ENCODE data around the gene EPS15. TPM values are rescaled to one million over a fixed set of nuclear protein-coding genes. Genes with fewer than 3 reads are reported as not detected.
"Not testable (repeated sequence)": the region's sequence is repeated elsewhere in the genome, so short reads cannot be mapped to it uniquely, and the experiment has no call there.

Gene EPS15
- total and polyA plus RNA-seq, 10 of the 15 experiments (the other 5 are each of a cell fraction or from before 2014, with no cell fraction given) = 24.7 to 87.8 (median 56.3) TPM

DNA sequence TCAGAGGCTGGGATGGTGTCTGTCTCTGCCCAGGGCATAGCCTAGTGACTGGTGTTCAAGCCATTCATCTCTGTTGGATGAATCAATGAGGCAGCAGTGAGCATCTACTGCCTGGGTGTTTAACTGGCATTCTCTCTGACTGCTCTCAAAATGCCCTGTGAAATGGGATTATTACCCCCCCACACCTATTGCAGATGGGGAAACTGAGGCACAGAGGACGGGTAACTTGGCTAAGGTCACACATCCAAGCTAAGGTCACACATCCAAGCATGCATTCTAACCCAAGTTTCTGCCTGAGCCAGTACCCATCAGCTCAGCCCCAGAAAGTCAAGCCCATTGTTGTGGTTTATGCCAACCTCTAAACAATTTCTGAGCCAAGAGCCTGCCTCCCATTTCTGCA lies 193.7 kb downstream of the EPS15 start:
- H3K36me3 ChIP-seq (ENCODE audit: control insufficient read depth in 2 of 2, insufficient read depth in 2 of 2, low read length in 1 of 2) = no peaks in the 10 kb centered on the region
- in situ Hi-C loops (cut with MboI) (no loop called here), intact Hi-C loops (cut with micrococcal nuclease; ENCODE audit: unreplicated experiment) (no loop called here)
- no peak overlapping the region for H3K9ac ChIP-seq (ENCODE audit: control insufficient read depth, insufficient read depth, low read length)
- no peaks in the 10 kb centered on the region for H3K4me1 ChIP-seq (ENCODE audit: control insufficient read depth, insufficient read depth, low read length)
- BruUV-seq (replicated peaks) = no TSS peak
- TF ChIP-seq, protein P1, sequence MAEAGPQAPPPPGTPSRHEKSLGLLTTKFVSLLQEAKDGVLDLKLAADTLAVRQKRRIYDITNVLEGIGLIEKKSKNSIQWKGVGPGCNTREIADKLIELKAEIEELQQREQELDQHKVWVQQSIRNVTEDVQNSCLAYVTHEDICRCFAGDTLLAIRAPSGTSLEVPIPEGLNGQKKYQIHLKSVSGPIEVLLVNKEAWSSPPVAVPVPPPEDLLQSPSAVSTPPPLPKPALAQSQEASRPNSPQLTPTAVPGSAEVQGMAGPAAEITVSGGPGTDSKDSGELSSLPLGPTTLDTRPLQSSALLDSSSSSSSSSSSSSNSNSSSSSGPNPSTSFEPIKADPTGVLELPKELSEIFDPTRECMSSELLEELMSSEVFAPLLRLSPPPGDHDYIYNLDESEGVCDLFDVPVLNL (IDR thresholded peaks at IDR 0.05; ENCODE audit: low read depth, low read length) = no peak
- no peak for TF ChIP-seq BRCA1 (IDR thresholded peaks at IDR 0.05; ENCODE audit: low read depth, low read length)
- TF ChIP-seq, protein P2, sequence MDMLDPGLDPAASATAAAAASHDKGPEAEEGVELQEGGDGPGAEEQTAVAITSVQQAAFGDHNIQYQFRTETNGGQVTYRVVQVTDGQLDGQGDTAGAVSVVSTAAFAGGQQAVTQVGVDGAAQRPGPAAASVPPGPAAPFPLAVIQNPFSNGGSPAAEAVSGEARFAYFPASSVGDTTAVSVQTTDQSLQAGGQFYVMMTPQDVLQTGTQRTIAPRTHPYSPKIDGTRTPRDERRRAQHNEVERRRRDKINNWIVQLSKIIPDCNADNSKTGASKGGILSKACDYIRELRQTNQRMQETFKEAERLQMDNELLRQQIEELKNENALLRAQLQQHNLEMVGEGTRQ (IDR thresholded peaks at IDR 0.05; ENCODE audit: borderline replicate concordance, low read depth, low read length) = no peak
- no peak for TF ChIP-seq CREM (IDR thresholded peaks at IDR 0.05; ENCODE audit: low read depth)
- no peak for TF ChIP-seq BCL11A (IDR thresholded peaks at IDR 0.05; ENCODE audit: low read depth, low read length)
- no peak for TF ChIP-seq WRNIP1 (IDR thresholded peaks at IDR 0.05; ENCODE audit: borderline replicate concordance, low read depth, low read length)
- TF ChIP-seq YBX1 (IDR thresholded peaks at IDR 0.05) = no peak
- no peak for TF ChIP-seq POLR2AphosphoS2 (IDR thresholded peaks at IDR 0.05; ENCODE audit: low read depth, low read length)
- no peak for TF ChIP-seq JUND (IDR thresholded peaks at IDR 0.05; ENCODE audit: low read depth, low read length)
- TF ChIP-seq FOS (IDR thresholded peaks at IDR 0.05; ENCODE audit: borderline replicate concordance, extremely low read depth, insufficient read length) = no peak
- TF ChIP-seq SMAD1 (IDR thresholded peaks at IDR 0.05; ENCODE audit: low read depth, partially characterized antibody) = no peak
- TF ChIP-seq CHD4 (IDR thresholded peaks at IDR 0.05) = no peak
- no peak for TF ChIP-seq SMC3 (IDR thresholded peaks at IDR 0.05; ENCODE audit: borderline replicate concordance, low read length)
- TF ChIP-seq NR2F1 (conservative IDR thresholded peaks at IDR 0.05) = no peak
- no peak for DNase-seq (ENCODE audit: low read depth, low spot score)
- H2AFZ ChIP-seq (ENCODE audit: control insufficient read depth, low read depth, low read length) = no peak overlapping the region
- H3K4me2 ChIP-seq (ENCODE audit: control insufficient read depth, insufficient read depth) = no peak overlapping the region
- H3K4me3 ChIP-seq = no peak overlapping the region
- peaks cover 0 to 2% of the 10 kb centered on the region in 2 experiments; a peak in 2 of 4 replicates for H3K27me3 ChIP-seq (replicated peaks in 1 of 2; ENCODE audit: control insufficient read depth in 2 of 2, insufficient read depth in 2 of 2, low read length in 1 of 2)
- FAIRE-seq = no peak
- no peaks in the 10 kb centered on the region for H3K79me2 ChIP-seq (ENCODE audit: control insufficient read depth, insufficient read depth, low read length)
- ATAC-seq = no peak
- H3K27ac ChIP-seq (ENCODE audit: control insufficient read depth, insufficient read depth) = no peak overlapping the region
- CTCF ChIA-PET = no interaction called here
- POLR2A ChIA-PET = interaction anchor here (0.6 kb wide), 1 partner anchor 50 kb away, joined by 5 read pairs; no protein-coding TSS in a partner anchor
- H3K9me3 ChIP-seq (replicated peaks; ENCODE audit: control insufficient read depth, insufficient read depth, low read length) = no peaks in the 10 kb centered on the region
- SMC1A ChIA-PET (ENCODE audit: uncharacterized antibody, unreplicated experiment) = no interaction called here
- 0% methylated on average over 1 of the region's 1 CpG for WGBS (ENCODE audit: insufficient coverage, insufficient replicate concordance, low lambda C conversion rate, missing lambda C conversion rate)
- RAD21 ChIA-PET (ENCODE audit: unreplicated experiment) = no interaction called here
- H4K20me1 ChIP-seq (ENCODE audit: control insufficient read depth, insufficient read depth) = no peaks in the 10 kb centered on the region

GRCh38 chr1:51325011-51325385 lies 194.1 kb downstream of the EPS15 start:
- H4K20me1 ChIP-seq (ENCODE audit: control insufficient read depth, insufficient read depth); H3K27me3 ChIP-seq (replicated peaks in 1 of 2; ENCODE audit: control insufficient read depth in 2 of 2, insufficient read depth in 2 of 2, low read length in 1 of 2); H2AFZ ChIP-seq (ENCODE audit: control insufficient read depth, low read depth, low read length); H3K4me2 ChIP-seq (ENCODE audit: control insufficient read depth, insufficient read depth); H3K4me1 ChIP-seq (ENCODE audit: control insufficient read depth, insufficient read depth, low read length); DNase-seq (ENCODE audit: low read depth, low spot score); H3K27ac ChIP-seq (ENCODE audit: control insufficient read depth, insufficient read depth); SMC1A ChIA-PET (ENCODE audit: uncharacterized antibody, unreplicated experiment); BruUV-seq (replicated peaks); H3K9me3 ChIP-seq (replicated peaks; ENCODE audit: control insufficient read depth, insufficient read depth, low read length); intact Hi-C loops (cut with micrococcal nuclease; ENCODE audit: unreplicated experiment); CTCF ChIA-PET; in situ Hi-C loops (cut with MboI); H3K9ac ChIP-seq (ENCODE audit: control insufficient read depth, insufficient read depth, low read length); ATAC-seq; RAD21 ChIA-PET (ENCODE audit: unreplicated experiment); H3K79me2 ChIP-seq (ENCODE audit: control insufficient read depth, insufficient read depth, low read length); FAIRE-seq; H3K4me3 ChIP-seq; H3K36me3 ChIP-seq (ENCODE audit: control insufficient read depth in 2 of 2, insufficient read depth in 2 of 2, low read length in 1 of 2): not testable (repeated sequence)
- POLR2A ChIA-PET = interaction anchor here (0.6 kb wide), 1 partner anchor 50 kb away, joined by 5 read pairs; no protein-coding TSS in a partner anchor
- 76% methylated on average over 8 of the region's 8 CpGs for WGBS (ENCODE audit: insufficient coverage, insufficient replicate concordance, low lambda C conversion rate, missing lambda C conversion rate)
